IPS DF 19.7 (cell line): ENCODE data around the gene UQCC3.
"Not testable (repeated sequence)": the region's sequence is repeated elsewhere in the genome, so short reads cannot be mapped to it uniquely, and the experiment has no call there.

Experiments used
- DNase-seq: peaks from one replicate; pipeline ENCODE4 v3.0.0-alpha.2; 2013; ENCODE audit warnings: low read depth, low spot score

The UQCC3 gene

GRCh38 chr11:62665599-62666258 lies 5.7 kb upstream of the UQCC3 start:
- no peak for DNase-seq

DNA sequence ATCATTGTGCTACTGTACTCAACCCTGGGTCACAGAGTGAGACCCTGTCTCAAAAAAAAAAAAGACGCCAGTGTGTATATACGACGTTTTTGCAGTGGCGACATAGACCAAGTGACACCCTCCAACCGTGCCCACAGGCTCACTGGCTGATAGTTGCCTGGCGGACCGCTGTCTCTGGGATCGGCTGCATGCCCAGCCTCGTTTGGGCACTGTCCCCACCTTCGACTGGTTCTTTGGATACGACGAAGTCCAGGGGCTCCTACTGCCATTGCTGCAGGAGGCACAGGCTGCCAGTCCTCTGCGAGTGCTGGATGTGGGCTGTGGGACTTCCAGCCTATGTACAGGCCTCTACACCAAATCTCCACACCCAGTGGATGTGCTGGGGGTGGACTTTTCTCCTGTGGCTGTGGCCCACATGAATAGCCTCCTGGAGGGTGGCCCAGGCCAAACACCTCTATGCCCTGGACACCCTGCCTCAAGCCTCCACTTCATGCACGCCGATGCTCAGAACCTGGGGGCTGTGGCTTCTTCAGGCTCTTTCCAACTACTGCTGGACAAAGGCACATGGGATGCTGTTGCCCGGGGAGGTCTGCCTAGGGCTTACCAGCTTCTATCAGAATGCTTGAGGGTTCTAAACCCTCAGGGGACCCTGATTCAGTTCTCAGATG lies 5.1 kb upstream of the UQCC3 start:
- DNase-seq: no peak

DNA sequence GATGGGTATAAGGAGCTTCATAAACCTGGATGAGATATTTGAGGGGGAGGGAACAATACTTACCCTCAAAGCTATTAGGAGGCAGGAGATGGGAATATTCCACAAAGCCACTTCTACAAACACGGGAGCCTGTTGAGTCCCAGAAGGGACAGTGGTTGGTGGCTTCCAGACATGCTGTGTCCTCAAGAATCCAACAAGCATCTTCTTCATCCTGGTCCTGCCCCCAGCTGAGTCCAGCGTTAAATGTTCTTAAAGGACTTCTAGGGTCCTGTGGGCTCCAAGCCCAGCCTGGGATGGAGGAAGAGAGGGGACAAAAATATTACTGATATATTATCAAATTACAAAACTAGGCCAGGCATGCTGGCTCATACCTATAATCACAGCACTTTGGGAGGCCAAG lies 4.0 kb upstream of the UQCC3 start:
- no peak for DNase-seq

- no peak for DNase-seq
These were observed 1.9 kb upstream of the UQCC3 start for GRCh38 chr11:62669420-62670161.

DNA sequence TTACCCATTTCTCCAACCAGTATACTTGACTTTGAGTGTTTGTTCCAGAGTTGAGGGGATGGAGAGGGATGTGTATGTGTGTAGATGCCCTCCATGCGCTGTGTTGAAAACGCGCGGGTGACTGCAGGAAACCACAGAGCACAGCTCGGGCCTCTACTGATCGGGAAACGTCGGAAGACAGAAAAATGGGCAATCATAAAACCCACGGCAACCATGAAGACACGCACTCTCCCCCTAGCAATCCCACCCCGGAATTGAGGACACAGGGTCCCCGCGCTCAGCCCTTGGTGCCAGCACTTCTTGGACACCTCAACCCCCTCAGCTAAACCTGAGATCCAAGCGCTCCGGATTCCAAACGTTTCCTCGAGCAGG lies 251 bp upstream of the UQCC3 start:
- no peak for DNase-seq

- DNase-seq: no peak
These were observed 1.7 kb downstream of the UQCC3 start for GRCh38 chr11:62673196-62673525.

DNA sequence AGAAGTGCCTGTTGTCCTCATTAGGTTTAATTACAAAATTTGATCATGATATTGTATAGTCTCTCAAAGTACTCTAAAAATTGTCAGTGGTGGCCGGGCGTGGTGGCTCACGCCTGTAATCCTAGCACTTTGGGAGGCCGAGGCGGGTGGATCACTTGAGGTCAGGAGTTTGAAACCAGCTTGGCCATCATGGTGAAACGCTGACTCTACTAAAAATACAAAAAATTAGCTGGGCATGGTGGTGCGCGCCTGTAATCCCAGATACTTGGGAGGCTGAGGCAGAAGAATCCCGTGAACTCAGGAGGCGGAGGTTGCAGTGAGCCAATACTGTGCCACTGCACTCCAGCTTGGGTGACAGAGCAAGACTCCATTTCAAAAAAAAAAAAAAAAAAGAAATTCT lies 3.9 kb downstream of the UQCC3 start:
- DNase-seq: not testable (repeated sequence)

GRCh38 chr11:62676698-62677097 lies 5.2 kb downstream of the UQCC3 start:
- no peak for DNase-seq

- no peak for DNase-seq
These were observed 5.7 kb downstream of the UQCC3 start for GRCh38 chr11:62677156-62677555.

DNA sequence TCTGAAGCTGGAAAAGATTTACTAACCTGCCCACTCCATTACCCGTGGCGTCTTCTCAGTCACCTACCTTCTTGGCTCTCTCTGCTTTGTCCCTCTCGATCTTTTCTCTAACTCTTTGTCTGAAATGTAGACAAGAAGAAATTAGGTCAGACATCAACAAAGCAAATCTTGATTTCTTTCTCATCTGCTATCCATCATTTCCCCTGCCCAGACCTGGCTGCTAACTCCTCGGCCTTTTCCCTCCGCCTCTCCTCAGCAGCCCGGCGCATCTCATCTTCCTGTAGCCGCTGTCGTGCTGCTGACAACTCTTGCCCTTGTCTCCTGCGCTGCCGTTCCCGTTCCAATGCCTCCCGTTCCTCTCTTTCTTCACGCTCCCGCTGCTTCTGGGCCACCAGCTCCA lies 6.2 kb downstream of the UQCC3 start:
- no peak for DNase-seq

- DNase-seq: no peak
These were observed 6.9 kb downstream of the UQCC3 start for GRCh38 chr11:62678433-62678769.

GRCh38 chr11:62678770-62679696 lies 7.6 kb downstream of the UQCC3 start, which contains the start of gene UBXN1:
Gene UBXN1 (minus strand): TSS chr11:62679073. CDS start chr11:62678923, 150 bp downstream.
- no peak for DNase-seq

- no peak for DNase-seq
These were observed 9.4 kb downstream of the UQCC3 start for GRCh38 chr11:62680825-62681240.

DNA sequence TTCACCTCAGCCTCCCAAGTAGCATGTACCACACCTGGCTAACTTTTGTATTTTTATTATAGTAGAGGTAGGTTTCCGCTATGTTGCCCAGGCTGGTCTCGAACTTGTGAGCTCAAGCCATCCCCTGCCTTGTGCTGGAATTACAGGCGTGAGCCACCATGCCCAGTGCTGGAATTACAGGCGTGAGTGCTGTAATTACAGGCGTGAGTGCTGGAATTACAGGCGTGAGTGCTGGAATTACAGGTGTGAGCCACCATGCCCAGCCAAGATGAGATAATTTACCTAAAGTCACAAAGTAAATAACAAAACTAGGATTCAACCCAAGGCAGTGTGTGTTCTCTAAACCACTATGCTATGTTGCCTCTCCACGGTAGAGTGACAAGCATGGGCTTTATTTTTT lies 11.0 kb downstream of the UQCC3 start:
- no peak for DNase-seq

- no peak for DNase-seq
These were observed 16.3 kb downstream of the UQCC3 start for GRCh38 chr11:62687508-62688396.

DNA sequence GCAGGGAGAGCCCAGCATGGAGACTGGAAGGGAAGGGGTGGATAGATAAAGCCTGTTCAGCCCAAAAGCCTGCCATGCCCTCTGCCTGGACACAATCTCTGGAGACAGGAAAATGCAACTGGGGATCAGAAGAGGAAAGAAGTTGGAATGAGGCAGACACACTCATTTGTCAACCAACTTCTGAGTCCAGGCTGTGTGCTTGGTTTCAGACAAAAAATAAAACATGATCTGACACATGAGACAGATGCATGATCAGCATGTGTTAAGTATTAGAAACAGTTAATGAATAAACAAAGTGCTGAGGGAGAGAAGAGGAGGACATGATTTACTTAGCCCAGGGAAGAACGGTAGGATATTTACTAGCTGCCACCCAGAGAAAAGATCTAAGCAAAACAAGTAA lies 17.0 kb downstream of the UQCC3 start:
- DNase-seq: no peak

DNA sequence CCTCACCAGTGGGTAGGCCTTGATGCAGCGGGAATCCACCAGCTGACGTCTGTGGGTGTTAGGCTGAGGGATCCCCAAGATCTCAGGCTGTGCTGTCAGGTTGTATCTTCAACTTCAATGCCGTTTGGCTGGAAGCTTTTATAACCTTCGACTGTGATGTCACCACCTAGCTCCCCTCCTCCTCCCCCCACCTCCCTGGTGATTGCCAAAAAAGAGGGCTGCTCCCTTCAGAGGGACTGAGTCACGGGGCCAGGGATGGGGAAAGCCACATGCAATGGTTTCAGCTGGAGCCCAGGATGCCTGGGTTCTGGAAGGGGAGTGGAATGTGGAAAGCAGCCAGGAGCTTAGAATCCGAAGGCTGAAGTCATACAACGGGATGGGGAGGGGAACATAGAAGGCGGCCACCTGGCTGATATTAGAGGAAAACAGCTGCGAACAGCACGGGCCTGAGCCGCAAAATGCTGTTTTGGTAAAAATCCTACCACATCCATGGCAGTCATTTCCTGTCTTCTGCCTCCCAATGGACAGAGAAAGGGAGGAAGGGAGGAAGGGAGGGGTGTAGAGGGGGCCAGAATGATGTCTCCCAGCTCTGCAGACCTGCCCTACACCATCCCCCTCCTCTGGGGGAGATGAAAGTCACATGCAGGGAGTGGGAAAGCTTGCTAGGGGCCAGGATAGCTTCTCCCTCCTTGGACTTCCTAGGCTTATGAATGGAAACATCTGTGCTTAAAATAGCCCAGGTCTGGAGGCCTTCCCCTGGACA lies 18.1 kb downstream of the UQCC3 start, which contains the start of gene LRRN4CL:
Gene LRRN4CL (minus strand): TSS at position 110 of the 763 bp plus-strand sequence. CDS start 1,022 bp downstream, outside the sequence.
- no peak for DNase-seq

DNA sequence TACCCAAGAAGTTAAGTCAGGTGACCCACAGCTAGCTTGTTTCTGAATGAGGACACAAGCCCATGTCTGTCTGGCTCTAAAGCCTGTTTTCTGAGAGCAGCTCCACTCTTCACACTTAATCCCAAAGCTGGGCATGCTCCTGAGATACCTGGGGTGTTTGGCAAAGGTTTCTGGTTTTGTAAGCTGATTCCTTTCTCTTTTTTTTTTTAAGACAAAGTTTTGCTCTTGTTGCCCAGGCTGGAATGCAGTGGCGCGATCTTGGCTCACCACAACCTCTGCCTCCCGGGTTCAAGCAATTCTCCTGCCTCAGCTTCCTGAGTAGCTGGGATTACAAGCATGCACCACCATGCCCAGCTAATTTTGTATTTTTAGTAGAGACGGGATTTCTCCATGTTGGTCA lies 22.2 kb downstream of the UQCC3 start:
- not testable (repeated sequence) for DNase-seq

DNA sequence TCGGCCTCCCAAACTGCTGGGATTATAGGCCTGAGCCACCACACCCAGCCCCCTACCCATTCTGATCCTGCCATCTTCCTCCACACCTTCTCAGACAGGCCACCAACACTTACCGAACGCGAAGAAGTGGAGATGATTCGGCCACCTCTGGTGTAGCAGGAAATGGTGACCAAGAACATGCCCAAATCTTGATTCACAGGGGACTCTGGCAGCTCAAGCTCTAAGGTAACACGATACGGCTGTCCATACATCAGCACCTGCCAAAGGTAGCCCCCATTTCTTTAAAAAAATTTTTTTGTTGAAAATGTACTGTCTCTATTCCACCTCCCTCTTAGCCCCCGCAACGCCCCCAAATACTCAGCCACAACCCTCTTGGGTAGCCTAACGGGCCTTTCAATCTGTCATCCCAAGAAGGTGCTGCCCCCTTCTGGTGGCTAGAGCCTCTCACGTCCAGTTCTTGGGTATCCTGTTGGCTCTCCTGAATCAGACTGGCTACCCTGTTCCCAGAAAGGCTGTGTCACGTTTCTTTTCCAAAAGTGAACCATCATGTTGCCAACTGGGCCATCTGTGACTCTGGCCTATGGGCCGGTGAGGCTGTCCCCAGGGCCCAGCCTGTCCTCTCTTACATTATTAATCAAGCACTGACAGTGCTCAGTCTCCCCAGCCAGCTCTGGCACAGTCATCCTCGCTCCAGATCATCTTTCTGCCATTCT lies 23.1 kb downstream of the UQCC3 start:
- peak; percentile 68 for DNase-seq
